Activated T-cell treated with anti-CD3 and anti-CD28 coated beads, Interleukin-2, amount 50 U/mL, for 1 hour (primary cell): ENCODE measurements around the gene GDF7.

ENCODE experiments used
- DNase-seq: peaks from one replicate; pipeline ENCODE4 v3.0.0-alpha.2; 2020

Gene GDF7

GRCh38 chr2:20666304-20667150 lies at the start of gene GDF7:
TSS of gene GDF7 (plus strand) at chr2:20667144. CDS start at chr2:20667240, 96 bp downstream.
- no peak for DNase-seq

- no peak for DNase-seq
Measured at GRCh38 chr2:20617892-20618467, 49.0 kb upstream of the GDF7 start.

- no peak for DNase-seq
Measured at GRCh38 chr2:20618468-20618885, 48.5 kb upstream of the GDF7 start.

- no peak for DNase-seq
Measured at GRCh38 chr2:20618886-20619521, 47.9 kb upstream of the GDF7 start.

- DNase-seq, result no peak
Measured at GRCh38 chr2:20619624-20620024, 47.3 kb upstream of the GDF7 start.

- no peak for DNase-seq
Measured at GRCh38 chr2:20620271-20620681, 46.7 kb upstream of the GDF7 start.

- no peak for DNase-seq
Measured at GRCh38 chr2:20620696-20621365, 46.1 kb upstream of the GDF7 start.

GRCh38 chr2:20621366-20622295 lies 45.3 kb upstream of the GDF7 start:
- DNase-seq, result no peak

GRCh38 chr2:20622296-20622686 lies 44.7 kb upstream of the GDF7 start:
- no peak for DNase-seq

GRCh38 chr2:20622731-20623130 lies 44.2 kb upstream of the GDF7 start:
- DNase-seq, result no peak

- no peak for DNase-seq
Measured at GRCh38 chr2:20623241-20623640, 43.7 kb upstream of the GDF7 start.

- no peak for DNase-seq
Measured at GRCh38 chr2:20623741-20624155, 43.2 kb upstream of the GDF7 start.

GRCh38 chr2:20624156-20624883 lies 42.6 kb upstream of the GDF7 start:
- no peak for DNase-seq

- DNase-seq, result no peak
Measured at GRCh38 chr2:20624884-20625485, 42.0 kb upstream of the GDF7 start.

- no peak for DNase-seq
Measured at GRCh38 chr2:20625491-20626391, 41.2 kb upstream of the GDF7 start.

- no peak for DNase-seq
Measured at GRCh38 chr2:20626392-20626697, 40.6 kb upstream of the GDF7 start.

GRCh38 chr2:20626698-20627513 lies 40.0 kb upstream of the GDF7 start:
- DNase-seq, result no peak

- DNase-seq, result no peak
Measured at GRCh38 chr2:20627712-20628380, 39.1 kb upstream of the GDF7 start.

- DNase-seq, result no peak
Measured at GRCh38 chr2:20629181-20629580, 37.8 kb upstream of the GDF7 start.
